HepG2 (cell line): ENCODE data around the gene CSNK2B. TPM values are rescaled to one million over a fixed set of nuclear protein-coding genes. Genes with fewer than 3 reads are reported as not detected.

Source experiments
- CBX2 ChIP-seq, 2 experiments: fragments of 200-600 bp in 1 of 2; sonication (generic); formaldehyde crosslinking in 1 of 2; IDR thresholded peaks; 2 replicates each; pipeline versions ENCODE4 v1.7.0 to v1.8.1; 2018 to 2022; ENCODE audit warnings: low read depth in 2 of 2, low read length in 1 of 2, mild to moderate bottlenecking in 1 of 2, missing genetic modification reagents in 1 of 2
- FOXA3 ChIP-seq: IDR thresholded peaks from 2 replicates; pipeline ENCODE4 v1.6.1; 2016; ENCODE audit warnings: missing genetic modification reagents, missing compliant biosample characterization
- NCOA2 ChIP-seq: sonication (generic); formaldehyde crosslinking; IDR thresholded peaks from 2 replicates; pipeline ENCODE4 v1.8.0; 2022; ENCODE audit warnings: inconsistent platforms
- NFKB2 ChIP-seq: sonication (generic); formaldehyde crosslinking; IDR thresholded peaks from 2 replicates; pipeline ENCODE4 v1.4.0; 2020; ENCODE audit warnings: missing genetic modification reagents, borderline replicate concordance
- NFYB ChIP-seq: sonication (generic); formaldehyde crosslinking; IDR thresholded peaks from 2 replicates; pipeline ENCODE4 v1.4.0; 2020; ENCODE audit warnings: missing genetic modification reagents
- POLR2A ChIP-seq, 2 experiments: IDR thresholded peaks; 2 replicates each; pipeline ENCODE4 v1.6.1; 2011; ENCODE audit warnings: low read depth in 2 of 2, low read length in 2 of 2, mild to moderate bottlenecking in 1 of 2, moderate library complexity in 1 of 2; ENCODE audit not compliant: insufficient read depth in 1 of 2
- TSC22D2 ChIP-seq: sonication (generic); formaldehyde crosslinking; IDR thresholded peaks from 2 replicates; pipeline ENCODE4 v1.5.1; 2020; ENCODE audit warnings: missing genetic modification reagents, mild to moderate bottlenecking, borderline replicate concordance
- ZNF317 ChIP-seq: sonication (generic); formaldehyde crosslinking; IDR thresholded peaks from 2 replicates; pipeline ENCODE4 v1.5.0; 2020; ENCODE audit warnings: mild to moderate bottlenecking, missing genetic modification reagents
- ZNF556 ChIP-seq: sonication (generic); formaldehyde crosslinking; IDR thresholded peaks from 2 replicates; pipeline ENCODE4 v1.4.0; 2020; ENCODE audit warnings: mild to moderate bottlenecking, missing genetic modification reagents, borderline replicate concordance
- polyA plus RNA-seq, 8 experiments: library from polyadenylated mRNA; depleted of rRNA in 3 of 8; stranded (reverse) in 7 of 8; unstranded in 1 of 8; fragments of >200 nt; fragmentation: Illumina TruSeq in 4 of 8; extraction: Trizol in 4 of 8; gene quantifications; 2 replicates each; pipeline versions ENCODE4 v1.2.1 to v1.2.3, GENCODE V29; 2011 to 2016; ENCODE audit warnings: low read depth in 4 of 8, missing spikeins in 1 of 8, mixed read lengths in 1 of 8; ENCODE audit not compliant: insufficient read depth in 1 of 8
- total RNA-seq, 5 experiments: library from RNA; depleted of rRNA; stranded (reverse); fragments of >200 nt; fragmentation: Illumina TruSeq; extraction: Trizol; gene quantifications; 2 replicates each; pipeline ENCODE4 v1.2.3, GENCODE V29; 2016; ENCODE audit warnings: low read depth in 1 of 5
- TF ChIP-seq, protein P1 (sequence below): sonication (generic); formaldehyde crosslinking; IDR thresholded peaks from 2 replicates; pipeline ENCODE4 v1.4.0; 2020; ENCODE audit warnings: missing genetic modification reagents, borderline replicate concordance
- TF ChIP-seq, protein P2 (sequence below): sonication (generic); formaldehyde crosslinking; IDR thresholded peaks from 2 replicates; pipeline ENCODE4 v1.4.0; 2020; ENCODE audit warnings: missing genetic modification reagents, borderline replicate concordance
- TF ChIP-seq, protein P3 (sequence below): sonication (generic); formaldehyde crosslinking; IDR thresholded peaks from 2 replicates; pipeline ENCODE4 v1.8.1; 2023; ENCODE audit warnings: mild to moderate bottlenecking, inconsistent platforms, moderate library complexity, missing genetic modification reagents, borderline replicate concordance

Gene CSNK2B
- total and polyA plus RNA-seq, 2 of the 13 experiments (the other 11 are each of a cell fraction or from before 2014, with no cell fraction given): 111 to 296 TPM

DNA sequence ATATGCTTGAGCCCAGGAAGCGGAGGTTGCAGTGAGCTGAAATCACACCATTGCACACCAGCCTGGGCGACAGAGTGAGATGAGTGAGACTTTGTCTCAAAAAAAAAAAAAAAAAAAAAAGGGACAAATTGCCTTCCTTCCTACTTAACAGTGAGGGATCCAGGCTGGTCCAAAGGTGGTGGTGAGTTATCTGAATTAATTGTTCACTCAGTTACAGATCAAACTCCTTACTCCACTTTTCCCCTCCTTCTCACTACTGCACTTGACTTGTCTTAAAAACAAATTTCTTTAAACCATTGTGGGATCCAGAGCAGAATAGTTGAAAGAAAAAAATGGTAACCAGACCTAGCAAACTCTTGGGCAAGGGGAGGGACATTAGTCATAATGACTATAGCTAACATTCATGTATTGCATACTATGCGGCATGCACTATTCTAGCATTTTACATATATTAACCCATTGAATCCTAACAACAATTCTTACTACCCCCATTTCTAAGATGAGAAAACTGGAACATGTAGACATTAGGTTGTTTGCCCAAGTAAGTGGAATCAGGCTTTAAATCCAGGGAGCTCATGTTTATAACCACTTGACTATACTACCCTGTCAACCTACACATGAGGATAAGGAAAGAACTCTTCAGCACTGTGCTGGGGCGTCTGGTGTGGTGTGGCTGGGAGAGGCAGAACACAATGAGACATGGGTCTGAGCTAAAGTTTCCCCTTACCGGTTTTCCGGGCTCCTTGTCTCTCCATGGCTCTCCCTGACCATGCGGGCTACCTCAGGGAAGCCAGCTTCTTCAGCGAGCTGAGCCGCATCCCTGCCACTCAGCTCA, 2.5 kb upstream of the CSNK2B start (continued):
- TF ChIP-seq, protein P1, sequence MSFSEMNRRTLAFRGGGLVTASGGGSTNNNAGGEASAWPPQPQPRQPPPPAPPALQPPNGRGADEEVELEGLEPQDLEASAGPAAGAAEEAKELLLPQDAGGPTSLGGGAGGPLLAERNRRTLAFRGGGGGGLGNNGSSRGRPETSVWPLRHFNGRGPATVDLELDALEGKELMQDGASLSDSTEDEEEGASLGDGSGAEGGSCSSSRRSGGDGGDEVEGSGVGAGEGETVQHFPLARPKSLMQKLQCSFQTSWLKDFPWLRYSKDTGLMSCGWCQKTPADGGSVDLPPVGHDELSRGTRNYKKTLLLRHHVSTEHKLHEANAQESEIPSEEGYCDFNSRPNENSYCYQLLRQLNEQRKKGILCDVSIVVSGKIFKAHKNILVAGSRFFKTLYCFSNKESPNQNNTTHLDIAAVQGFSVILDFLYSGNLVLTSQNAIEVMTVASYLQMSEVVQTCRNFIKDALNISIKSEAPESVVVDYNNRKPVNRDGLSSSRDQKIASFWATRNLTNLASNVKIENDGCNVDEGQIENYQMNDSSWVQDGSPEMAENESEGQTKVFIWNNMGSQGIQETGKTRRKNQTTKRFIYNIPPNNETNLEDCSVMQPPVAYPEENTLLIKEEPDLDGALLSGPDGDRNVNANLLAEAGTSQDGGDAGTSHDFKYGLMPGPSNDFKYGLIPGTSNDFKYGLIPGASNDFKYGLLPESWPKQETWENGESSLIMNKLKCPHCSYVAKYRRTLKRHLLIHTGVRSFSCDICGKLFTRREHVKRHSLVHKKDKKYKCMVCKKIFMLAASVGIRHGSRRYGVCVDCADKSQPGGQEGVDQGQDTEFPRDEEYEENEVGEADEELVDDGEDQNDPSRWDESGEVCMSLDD (CRISPR knock-in tag): no peak
- TF ChIP-seq FOXA3 (CRISPR knock-in tag) (no peak), CBX2 (IDR thresholded peaks at IDR 0.05; ENCODE audit: low read depth, low read length) (no peak), CBX2 (CRISPR knock-in tag; IDR thresholded peaks at IDR 0.05; ENCODE audit: low read depth) (no peak), NFKB2 (CRISPR knock-in tag) (no peak), POLR2A (IDR thresholded peaks at IDR 0.05; ENCODE audit: insufficient read depth in 1 of 2, low read depth in 2 of 2, low read length in 2 of 2) (peak in 1 of 2 experiments; percentile 3; a peak in 1 of 4 replicates), NFYB (CRISPR knock-in tag) (no peak), NCOA2 (CRISPR knock-in tag) (no peak), ZNF317 (CRISPR knock-in tag) (no peak), ZNF556 (no peak), TSC22D2 (CRISPR knock-in tag) (no peak)
- TF ChIP-seq, protein P2, sequence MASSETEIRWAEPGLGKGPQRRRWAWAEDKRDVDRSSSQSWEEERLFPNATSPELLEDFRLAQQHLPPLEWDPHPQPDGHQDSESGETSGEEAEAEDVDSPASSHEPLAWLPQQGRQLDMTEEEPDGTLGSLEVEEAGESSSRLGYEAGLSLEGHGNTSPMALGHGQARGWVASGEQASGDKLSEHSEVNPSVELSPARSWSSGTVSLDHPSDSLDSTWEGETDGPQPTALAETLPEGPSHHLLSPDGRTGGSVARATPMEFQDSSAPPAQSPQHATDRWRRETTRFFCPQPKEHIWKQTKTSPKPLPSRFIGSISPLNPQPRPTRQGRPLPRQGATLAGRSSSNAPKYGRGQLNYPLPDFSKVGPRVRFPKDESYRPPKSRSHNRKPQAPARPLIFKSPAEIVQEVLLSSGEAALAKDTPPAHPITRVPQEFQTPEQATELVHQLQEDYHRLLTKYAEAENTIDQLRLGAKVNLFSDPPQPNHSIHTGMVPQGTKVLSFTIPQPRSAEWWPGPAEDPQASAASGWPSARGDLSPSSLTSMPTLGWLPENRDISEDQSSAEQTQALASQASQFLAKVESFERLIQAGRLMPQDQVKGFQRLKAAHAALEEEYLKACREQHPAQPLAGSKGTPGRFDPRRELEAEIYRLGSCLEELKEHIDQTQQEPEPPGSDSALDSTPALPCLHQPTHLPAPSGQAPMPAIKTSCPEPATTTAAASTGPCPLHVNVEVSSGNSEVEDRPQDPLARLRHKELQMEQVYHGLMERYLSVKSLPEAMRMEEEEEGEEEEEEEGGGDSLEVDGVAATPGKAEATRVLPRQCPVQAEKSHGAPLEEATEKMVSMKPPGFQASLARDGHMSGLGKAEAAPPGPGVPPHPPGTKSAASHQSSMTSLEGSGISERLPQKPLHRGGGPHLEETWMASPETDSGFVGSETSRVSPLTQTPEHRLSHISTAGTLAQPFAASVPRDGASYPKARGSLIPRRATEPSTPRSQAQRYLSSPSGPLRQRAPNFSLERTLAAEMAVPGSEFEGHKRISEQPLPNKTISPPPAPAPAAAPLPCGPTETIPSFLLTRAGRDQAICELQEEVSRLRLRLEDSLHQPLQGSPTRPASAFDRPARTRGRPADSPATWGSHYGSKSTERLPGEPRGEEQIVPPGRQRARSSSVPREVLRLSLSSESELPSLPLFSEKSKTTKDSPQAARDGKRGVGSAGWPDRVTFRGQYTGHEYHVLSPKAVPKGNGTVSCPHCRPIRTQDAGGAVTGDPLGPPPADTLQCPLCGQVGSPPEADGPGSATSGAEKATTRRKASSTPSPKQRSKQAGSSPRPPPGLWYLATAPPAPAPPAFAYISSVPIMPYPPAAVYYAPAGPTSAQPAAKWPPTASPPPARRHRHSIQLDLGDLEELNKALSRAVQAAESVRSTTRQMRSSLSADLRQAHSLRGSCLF: no peak
- TF ChIP-seq, protein P3, sequence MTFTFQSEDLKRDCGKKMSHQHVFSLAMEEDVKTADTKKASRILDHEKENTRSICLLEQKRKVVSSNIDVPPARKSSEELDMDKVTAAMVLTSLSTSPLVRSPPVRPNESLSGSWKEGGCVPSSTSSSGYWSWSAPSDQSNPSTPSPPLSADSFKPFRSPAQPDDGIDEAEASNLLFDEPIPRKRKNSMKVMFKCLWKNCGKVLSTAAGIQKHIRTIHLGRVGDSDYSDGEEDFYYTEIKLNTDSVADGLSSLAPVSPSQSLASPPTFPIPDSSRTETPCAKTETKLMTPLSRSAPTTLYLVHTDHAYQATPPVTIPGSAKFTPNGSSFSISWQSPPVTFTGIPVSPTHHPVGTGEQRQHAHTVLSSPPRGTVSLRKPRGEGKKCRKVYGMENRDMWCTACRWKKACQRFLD: no peak
